NK-92 (cell line): ENCODE data around the gene LRRC42.

ENCODE experiments used
- DNase-seq: peaks from one replicate; lab custom pipeline; 2025; ENCODE audit not compliant: unreplicated experiment; lab: John Stamatoyannopoulos, UW

The LRRC42 gene

GRCh38 chr1:53946252-53947171, at the start of gene LRRC42:
Gene LRRC42 (plus strand): TSS chr1:53946350. CDS start chr1:53952000, 5,650 bp downstream.
- no peak for DNase-seq

GRCh38 chr1:53896635-53897229, 49.4 kb upstream of the LRRC42 start:
- no peak for DNase-seq

- DNase-seq = no peak
Observed at GRCh38 chr1:53899206-53899628, 46.9 kb upstream of the LRRC42 start.

GRCh38 chr1:53899708-53900107, 46.4 kb upstream of the LRRC42 start:
- DNase-seq = no peak

- no peak for DNase-seq
Observed at GRCh38 chr1:53902235-53903138, 43.7 kb upstream of the LRRC42 start.

- DNase-seq = no peak
Observed at GRCh38 chr1:53905509-53905908, 40.6 kb upstream of the LRRC42 start.

- DNase-seq = no peak
Observed at GRCh38 chr1:53906121-53906520, 40.0 kb upstream of the LRRC42 start.

GRCh38 chr1:53909946-53910345, 36.2 kb upstream of the LRRC42 start:
- DNase-seq = no peak

GRCh38 chr1:53911442-53911841, 34.7 kb upstream of the LRRC42 start:
- DNase-seq = no peak

- DNase-seq = no peak
Observed at GRCh38 chr1:53913352-53914033, 32.7 kb upstream of the LRRC42 start.

GRCh38 chr1:53918343-53918742, 27.8 kb upstream of the LRRC42 start:
- DNase-seq = no peak

- DNase-seq = no peak
Observed at GRCh38 chr1:53919675-53920066, 26.5 kb upstream of the LRRC42 start.

- DNase-seq = no peak
Observed at GRCh38 chr1:53927376-53927881, 18.7 kb upstream of the LRRC42 start.

- no peak for DNase-seq
Observed at GRCh38 chr1:53929246-53929960, 16.7 kb upstream of the LRRC42 start.

GRCh38 chr1:53930932-53931331, 15.2 kb upstream of the LRRC42 start:
- no peak for DNase-seq

- DNase-seq = no peak
Observed at GRCh38 chr1:53931523-53931922, 14.6 kb upstream of the LRRC42 start.

- DNase-seq = no peak
Observed at GRCh38 chr1:53934170-53934765, 11.9 kb upstream of the LRRC42 start.

- no peak for DNase-seq
Observed at GRCh38 chr1:53936430-53936829, 9.7 kb upstream of the LRRC42 start.

- no peak for DNase-seq
Observed at GRCh38 chr1:53938136-53938830, 7.9 kb upstream of the LRRC42 start.
